Hematopoietic multipotent progenitor cell treated with erythropoietin and hydrocortisone succinate and interleukin-3 and kit ligand, for 4 days (in vitro differentiated cells): ENCODE measurements around the gene CNIH3.
"Not testable (repeated sequence)": the region's sequence is repeated elsewhere in the genome, so short reads cannot be mapped to it uniquely, and the experiment has no call there.

Source experiments
- DNase-seq: peaks from one replicate; pipeline ENCODE4 v3.0.0-alpha.2; 2015

CNIH3 gene

DNA sequence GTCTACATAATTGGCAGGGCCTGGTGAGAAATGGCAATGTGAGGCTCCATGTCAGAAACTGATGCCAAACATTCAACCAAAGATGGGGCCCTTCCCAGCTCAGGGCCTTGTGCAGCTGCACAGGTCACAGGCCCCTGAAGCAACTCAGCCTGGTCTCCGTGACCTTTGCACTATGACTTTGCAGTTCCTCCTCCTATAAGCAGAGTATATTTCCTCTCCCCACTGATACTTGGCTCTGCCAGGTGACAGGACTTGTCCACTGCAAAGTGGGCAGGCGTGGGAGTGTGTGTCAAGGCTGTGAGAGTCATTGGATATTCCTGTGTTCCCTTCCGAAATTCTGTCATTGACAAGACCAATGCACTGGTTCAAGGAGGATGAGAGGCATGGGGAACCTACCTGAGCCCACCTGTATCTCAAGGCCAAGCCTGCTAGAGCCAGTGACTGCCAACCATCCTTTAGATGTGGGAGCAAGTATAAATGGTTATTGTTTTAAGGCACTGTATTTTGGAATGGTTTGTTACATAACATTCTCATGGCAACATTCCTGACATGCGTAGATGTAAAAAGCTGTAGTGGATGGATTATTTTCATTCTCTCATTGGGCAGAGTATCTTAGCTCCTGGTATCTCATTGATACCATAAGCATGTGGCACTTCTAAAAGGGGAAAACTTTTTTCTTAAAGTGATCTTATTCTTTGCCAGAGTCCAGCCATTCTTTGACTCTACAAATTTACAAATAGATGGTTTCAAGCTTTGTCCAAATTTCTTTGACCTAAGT is 75.2 kb downstream of the CNIH3 start:
- no peak for DNase-seq

DNA sequence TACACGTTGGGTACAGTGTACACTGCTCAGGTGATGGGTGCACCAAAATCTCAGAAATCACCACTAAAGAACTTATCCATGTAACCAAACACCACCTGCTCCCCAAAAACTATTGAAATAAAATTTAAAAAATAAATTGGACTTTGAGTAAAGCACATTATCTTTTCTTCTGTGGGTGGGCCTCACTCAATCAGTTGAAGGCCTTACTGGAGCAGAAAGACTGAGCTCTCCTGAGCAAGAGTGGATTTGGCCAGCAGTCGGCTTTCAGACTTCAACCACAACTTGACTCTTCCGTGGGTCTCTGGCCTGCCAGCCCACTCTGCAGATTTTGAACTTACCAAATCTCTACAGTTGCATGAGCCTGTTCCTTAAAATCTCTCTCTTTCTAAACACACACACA is 78.9 kb downstream of the CNIH3 start:
- DNase-seq: no peak

DNA sequence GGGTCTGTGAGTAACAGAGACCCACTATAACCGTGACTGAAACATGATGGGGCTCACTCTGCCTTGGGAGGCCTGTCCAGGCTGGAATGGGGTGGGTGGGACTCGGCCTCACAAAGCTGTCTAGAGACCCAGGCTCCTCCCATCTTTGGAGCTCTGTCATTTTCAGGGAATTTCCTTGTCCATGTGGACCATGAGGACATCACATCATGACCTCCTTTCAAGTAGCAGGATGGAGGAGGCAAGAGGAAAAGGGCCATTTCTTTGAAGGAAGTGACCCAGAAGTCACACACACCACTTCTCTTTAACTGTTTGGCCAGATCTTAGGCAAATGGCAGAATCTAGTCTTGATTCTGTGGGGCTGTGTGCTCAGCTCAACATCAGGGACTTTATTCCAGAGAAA is 79.9 kb downstream of the CNIH3 start:
- DNase-seq: no peak

GRCh38 chr1:224696891-224697765 is 81.0 kb downstream of the CNIH3 start:
- no peak for DNase-seq

DNA sequence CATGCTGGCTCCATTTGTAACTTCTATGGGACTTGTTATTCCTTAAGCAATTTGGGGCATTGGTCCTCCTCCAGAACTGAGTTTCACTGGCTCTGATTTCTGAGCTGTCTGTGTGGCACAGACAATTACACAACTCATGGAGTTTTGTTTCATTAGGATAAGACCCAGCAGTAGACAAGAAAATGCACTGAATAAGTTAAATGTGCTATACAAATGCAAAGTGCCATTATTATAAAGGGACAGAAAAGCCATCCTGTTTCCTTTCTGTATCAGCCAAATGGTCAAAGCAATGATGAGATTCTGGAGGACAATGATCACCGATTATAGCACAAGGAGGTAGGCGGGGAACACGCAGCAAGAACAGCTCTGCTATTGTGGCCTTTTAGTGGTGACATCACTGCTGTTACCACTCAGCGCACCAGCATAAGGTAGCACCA is 81.9 kb downstream of the CNIH3 start:
- no peak for DNase-seq

GRCh38 chr1:224700918-224701531 is 84.9 kb downstream of the CNIH3 start:
- peak; percentile 48 for DNase-seq

DNA sequence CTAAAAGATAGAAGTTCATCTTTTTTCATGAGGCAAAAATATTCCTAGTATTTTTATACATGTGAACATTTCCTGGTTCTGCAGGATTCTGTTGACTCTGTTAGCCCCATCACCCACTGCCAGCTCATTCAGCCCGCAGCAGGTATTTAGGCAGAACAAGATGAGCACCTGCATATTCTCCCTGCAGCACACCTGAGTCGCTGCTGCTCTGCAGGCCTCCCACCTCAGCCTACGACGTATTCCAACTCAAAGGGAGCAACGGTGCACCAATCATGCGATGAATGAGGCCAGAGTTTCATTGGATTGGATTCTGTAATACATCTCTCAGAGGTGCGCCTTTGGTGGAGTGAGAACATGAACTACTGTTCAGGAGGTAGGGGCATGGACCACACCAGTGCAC is 87.6 kb downstream of the CNIH3 start:
- no peak for DNase-seq

- no peak for DNase-seq
These were observed 88.1 kb downstream of the CNIH3 start for GRCh38 chr1:224704107-224704735.

- no peak for DNase-seq
These were observed 89.5 kb downstream of the CNIH3 start for GRCh38 chr1:224705578-224705977.

- no peak for DNase-seq
These were observed 92.0 kb downstream of the CNIH3 start for GRCh38 chr1:224707843-224708725.

GRCh38 chr1:224710196-224710595 is 94.1 kb downstream of the CNIH3 start:
- DNase-seq: no peak

DNA sequence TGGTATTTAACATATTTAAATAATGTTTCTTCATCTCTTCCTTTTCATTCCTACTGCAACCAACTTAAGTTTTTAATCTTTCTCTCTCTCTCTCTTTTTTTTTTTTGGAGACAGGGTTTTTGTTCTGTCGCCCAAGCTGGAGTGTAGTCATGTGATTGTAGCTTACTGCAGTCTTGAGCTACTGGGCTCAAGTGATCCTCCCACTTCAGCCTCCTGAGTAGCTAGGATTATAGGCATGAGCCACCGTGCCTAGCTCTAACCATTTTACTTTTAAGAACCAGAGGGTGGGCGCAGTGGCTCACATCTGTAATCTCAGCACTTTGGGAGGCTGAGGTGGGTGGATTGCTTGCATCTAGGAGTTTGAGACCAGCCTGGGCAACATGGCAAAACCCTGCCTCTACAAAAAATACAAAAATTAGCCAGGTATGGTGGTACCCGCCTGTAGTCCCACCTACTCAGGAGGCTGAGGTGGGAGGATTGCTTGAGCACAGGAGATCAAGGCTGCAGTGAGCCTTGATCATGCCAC is 95.2 kb downstream of the CNIH3 start:
- not testable (repeated sequence) for DNase-seq

GRCh38 chr1:224711876-224712275 is 95.8 kb downstream of the CNIH3 start:
- no peak for DNase-seq

DNA sequence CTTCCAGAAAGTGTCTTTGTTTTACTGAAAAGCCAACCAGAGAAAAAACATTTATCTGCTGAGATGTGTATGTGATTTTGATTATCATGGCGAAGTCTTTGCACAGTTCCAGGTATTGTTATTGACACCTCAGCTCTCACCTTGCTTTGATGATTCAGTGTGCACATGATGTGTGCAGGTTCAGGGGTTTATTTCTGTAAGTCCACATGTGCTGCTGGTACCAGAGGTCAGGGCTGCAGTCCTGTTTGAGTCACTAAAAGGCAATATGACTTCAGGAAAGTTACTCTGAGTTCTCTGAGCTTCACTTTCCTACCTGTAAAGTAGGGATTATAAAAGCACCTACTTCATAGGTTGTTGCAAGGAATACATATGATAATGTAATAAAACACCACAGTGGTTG is 97.1 kb downstream of the CNIH3 start:
- DNase-seq: no peak

DNA sequence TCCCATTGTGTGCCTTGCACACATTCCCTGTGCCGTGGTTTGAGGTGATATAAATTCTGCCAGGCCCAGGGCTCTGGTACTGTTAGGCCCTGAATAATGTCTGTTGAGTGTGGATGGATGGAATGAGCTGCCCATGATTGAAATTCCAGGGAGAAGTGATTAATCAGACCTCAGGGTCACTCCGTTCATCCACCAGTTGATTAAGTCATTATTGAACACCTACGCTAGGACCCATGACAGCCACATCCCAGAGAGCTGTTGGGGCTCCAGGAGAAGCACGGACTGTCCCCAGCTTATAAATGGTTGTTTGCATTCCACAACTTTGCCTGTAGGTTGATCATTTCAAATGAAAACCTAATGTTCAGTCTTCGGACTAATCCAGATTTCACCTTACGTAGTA is 98.4 kb downstream of the CNIH3 start:
- DNase-seq: no peak

- no peak for DNase-seq
These were observed 102.4 kb downstream of the CNIH3 start for GRCh38 chr1:224718470-224719053.

GRCh38 chr1:224719716-224720115 is 103.6 kb downstream of the CNIH3 start:
- no peak for DNase-seq

DNA sequence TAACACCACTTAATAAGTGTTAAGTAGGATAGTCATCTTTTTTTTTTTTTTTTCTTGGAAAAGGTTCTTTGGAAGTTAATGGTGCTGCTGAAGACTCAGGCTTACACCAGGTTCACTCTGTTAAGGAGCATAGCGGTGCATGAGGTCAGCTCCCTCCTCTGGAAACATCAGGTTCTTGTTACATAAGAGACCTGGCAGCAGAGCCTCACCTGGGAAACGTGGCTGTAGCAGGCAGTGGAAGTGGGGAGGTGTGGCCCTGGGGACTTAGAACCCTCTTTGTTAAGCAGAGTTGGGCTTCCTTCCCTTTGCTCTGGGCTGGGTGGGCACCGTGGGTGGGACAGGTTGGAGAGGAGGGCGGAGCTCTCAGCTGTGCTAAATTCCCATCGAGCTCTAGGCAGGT is 104.1 kb downstream of the CNIH3 start:
- DNase-seq: no peak

GRCh38 chr1:224721000-224721399 is 104.9 kb downstream of the CNIH3 start:
- no peak for DNase-seq

DNA sequence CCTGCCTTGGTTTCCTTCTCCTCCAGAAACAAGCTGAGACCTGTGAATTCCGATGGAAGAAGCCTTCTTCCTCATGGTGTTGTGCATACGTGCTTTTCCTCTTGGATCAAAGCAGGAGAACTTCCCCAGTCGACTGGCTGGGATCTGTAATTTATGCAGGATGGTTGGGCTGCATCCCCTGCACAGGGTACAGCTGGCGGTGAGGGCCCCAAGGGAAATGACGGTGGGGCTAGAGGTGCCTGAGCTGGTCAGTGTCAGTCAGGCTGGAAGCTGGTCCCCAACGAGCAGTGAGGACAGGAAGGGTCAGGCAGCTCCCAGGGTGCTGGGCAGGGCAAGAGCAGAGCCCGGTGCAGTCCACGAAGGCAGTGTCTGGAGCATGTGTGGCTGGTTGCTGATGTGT is 106.7 kb downstream of the CNIH3 start:
- no peak for DNase-seq

DNA sequence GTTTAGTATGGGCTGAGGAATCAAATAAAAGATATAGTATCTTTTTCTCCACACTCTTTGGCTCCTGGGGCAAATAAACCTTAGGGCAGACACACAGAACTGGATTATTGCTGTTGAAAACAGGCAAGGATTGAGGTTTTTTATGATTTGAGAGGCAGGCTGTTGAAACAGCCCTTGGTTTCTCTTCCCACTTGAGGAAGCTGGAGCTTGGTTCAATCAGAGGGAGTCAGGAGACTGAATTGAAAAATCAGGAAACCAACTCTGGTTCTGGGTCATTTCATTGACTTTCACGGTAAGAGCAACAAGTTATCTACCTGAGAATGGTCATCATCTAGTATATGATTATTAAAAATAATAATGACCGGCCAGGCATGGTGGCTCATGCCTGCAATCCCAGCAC is 108.4 kb downstream of the CNIH3 start:
- DNase-seq: no peak
